ENCODE data around the gene ZC3HAV1.

ZC3HAV1 gene

DNA sequence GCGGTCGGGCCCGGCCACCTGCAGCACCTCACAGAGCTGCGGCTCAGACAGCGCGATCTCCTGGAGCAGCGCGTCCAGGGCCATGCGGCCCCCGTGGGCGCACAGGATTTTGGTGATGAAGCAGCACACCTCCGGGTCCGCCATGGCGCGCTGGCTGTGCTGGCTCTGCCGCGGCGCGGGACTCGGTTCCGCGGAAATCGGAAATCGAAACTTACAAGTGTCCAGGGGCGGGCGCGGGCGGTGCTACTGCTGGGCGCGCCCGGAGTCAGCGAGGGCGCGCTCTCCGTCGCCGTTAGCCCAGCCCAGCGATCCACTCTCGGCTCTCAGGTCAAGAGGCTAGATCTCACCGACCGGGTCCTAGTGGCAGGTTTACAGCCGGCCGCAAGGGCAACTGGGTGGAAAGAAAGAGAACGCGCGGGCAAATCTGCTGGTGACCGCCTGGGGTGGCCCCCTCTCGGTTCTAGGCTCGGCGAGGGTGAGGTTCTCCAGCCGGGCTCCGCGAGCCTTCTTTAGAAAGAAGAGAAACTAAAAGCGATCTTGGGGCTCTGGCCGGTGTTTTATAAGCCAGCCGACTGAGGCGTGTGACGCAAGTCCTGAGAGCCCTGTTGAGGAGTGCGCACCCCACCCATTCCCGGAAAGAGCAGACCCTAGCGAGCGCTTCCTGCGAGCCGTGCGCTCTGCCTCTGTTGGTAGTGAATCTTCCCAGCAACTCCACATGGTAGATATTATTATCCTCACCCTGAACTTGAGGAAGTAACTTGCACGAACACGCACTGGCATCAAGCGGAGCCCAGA, at the start of gene ZC3HAV1:
Gene ZC3HAV1, minus strand, starts transcription at position 533 of the 795 bp plus-strand sequence. Its CDS starts 389 bp downstream, at position 144.
- TF ChIP-seq, protein P1, sequence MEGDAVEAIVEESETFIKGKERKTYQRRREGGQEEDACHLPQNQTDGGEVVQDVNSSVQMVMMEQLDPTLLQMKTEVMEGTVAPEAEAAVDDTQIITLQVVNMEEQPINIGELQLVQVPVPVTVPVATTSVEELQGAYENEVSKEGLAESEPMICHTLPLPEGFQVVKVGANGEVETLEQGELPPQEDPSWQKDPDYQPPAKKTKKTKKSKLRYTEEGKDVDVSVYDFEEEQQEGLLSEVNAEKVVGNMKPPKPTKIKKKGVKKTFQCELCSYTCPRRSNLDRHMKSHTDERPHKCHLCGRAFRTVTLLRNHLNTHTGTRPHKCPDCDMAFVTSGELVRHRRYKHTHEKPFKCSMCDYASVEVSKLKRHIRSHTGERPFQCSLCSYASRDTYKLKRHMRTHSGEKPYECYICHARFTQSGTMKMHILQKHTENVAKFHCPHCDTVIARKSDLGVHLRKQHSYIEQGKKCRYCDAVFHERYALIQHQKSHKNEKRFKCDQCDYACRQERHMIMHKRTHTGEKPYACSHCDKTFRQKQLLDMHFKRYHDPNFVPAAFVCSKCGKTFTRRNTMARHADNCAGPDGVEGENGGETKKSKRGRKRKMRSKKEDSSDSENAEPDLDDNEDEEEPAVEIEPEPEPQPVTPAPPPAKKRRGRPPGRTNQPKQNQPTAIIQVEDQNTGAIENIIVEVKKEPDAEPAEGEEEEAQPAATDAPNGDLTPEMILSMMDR (IDR thresholded peaks at IDR 0.05; ENCODE audit: control insufficient read depth, insufficient read depth, low read depth, low read length, missing control alignments) = peak; percentile 9
- H3K4me3 ChIP-seq (ENCODE audit: control insufficient read depth, low read depth, low read length) = peak within 1 kb of the TSS; percentile 67
- DNase-seq (ENCODE audit: low read depth) = peak; percentile 66

DNA sequence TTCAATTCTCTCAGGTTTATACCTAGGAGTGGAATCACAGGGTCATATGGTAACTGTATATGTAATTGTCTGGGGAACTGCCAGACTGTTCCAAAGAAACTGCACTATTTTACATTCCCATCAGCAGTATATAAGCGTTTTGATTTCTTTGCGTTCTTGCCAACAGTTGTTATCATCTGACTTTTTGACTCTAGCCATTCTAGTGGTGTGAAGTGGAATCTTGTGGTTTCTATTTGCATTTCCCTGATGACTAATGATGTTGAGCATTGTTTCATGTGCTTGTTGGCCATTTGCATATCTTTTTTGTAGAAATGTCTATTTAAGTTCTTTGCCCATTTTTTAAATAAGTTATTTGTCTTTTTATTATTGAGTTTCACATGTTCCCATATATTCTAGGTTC, 44.3 kb upstream of the ZC3HAV1 start:
- no peak for DNase-seq (ENCODE audit: low read depth)
- H3K4me3 ChIP-seq (ENCODE audit: control insufficient read depth, low read depth, low read length) = no peak overlapping the region
- TF ChIP-seq, protein P1 (IDR thresholded peaks at IDR 0.05; ENCODE audit: control insufficient read depth, insufficient read depth, low read depth, low read length, missing control alignments) = no peak

DNA sequence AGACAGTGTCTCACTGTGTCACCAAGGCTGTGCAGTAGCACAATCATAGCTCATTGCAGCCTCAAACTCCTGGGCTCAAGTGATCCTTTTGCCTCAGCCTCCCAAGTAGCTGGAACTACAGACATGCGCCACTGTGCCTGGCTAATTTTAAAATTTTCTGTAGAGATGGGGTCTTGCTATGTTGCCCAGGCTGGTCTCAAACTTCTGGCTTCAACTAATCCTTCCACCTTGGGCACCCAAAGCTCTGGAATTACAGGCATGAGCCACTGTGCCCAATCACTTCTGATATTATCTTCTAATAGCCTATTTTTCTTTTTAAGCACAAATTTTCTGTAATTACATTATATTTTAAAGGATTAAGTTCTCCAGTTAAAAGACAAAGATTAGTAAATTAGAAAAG, 42.6 kb upstream of the ZC3HAV1 start:
- TF ChIP-seq, protein P1 (IDR thresholded peaks at IDR 0.05; ENCODE audit: control insufficient read depth, insufficient read depth, low read depth, low read length, missing control alignments) = no peak
- DNase-seq (ENCODE audit: low read depth) = no peak
- no peak overlapping the region for H3K4me3 ChIP-seq (ENCODE audit: control insufficient read depth, low read depth, low read length)

DNA sequence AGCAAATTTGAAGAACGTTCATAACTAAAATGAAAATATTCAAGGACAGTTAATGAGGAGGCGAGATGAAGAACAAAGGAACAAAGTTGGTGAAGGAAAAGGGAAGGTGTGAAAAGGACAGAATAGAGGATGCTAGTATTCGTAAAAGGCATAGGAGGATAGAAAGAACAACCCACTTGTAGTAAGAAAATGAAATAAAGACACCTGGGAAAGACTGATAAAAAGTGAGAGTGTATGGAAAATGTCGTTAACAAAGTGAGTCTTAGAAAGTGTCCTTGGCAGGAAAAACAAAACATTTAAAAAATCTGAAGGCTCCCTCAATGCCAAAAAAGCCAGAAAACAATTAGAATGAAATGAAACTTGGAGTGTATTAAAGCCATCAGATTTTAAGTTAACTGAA, 29.6 kb upstream of the ZC3HAV1 start:
- H3K4me3 ChIP-seq (ENCODE audit: control insufficient read depth, low read depth, low read length) = no peak overlapping the region
- TF ChIP-seq, protein P1 (IDR thresholded peaks at IDR 0.05; ENCODE audit: control insufficient read depth, insufficient read depth, low read depth, low read length, missing control alignments) = no peak
- no peak for DNase-seq (ENCODE audit: low read depth)

DNA sequence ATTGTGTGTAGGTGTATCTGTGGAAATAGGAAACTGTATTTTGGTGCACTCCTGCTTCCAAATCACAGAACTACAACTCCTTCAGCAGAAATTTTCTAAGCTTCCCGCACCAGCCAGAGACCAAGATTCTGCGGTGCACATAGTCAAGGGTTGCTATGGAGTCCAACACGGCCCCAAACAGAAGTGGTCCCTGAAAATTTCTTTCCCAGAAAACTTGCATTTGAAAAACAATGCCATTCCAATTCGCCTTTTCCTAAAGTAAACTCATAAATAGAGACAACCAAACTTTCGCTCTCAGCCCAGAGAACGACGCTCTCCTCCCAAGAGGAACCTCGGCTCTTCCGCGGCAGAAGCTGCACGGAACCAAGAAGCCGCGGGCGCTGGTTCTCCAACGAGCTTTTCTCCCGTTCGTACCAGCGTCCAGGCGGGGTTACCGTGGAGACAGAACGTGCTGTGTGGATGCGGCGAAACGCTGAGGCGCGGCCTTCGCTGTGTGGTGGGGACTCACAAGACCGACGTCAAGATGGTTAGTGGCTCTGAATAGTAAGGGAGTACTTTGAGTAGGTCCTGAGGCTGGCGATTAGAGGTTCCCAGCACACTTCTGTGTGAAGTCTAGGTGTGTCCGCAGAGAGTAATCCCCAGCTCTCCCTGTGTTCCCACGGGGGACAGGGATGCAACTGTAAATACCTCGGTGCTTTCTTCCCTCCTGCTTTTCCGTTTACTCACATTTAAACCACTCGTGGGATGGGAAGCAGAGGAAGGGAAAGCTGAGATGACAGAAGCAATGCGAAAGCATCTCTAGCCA, 24.0 kb upstream of the ZC3HAV1 start:
- TF ChIP-seq, protein P1 (IDR thresholded peaks at IDR 0.05; ENCODE audit: control insufficient read depth, insufficient read depth, low read depth, low read length, missing control alignments) = no peak
- peak overlapping the region; percentile 81 for H3K4me3 ChIP-seq (ENCODE audit: control insufficient read depth, low read depth, low read length)
- DNase-seq (ENCODE audit: low read depth) = peak; percentile 50

DNA sequence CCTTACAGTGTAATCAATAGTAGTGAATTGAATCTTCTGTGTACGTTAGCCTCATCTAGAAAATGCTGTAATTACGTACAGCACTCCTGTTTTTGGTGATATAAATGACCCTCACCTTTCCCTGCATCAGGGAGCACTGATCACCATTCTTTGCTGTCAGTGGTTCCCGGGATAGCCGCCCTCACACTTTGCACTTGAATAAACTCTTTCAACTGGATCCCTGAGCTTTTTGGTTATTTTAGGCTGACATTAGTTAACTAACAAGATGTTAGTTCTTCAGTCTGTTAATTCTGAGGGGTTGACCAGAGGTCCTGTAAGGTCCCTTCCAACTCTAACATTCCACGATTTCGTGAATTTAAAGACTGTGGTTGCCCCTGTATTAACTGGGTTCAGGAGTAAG, 23.4 kb upstream of the ZC3HAV1 start:
- TF ChIP-seq, protein P1 (IDR thresholded peaks at IDR 0.05; ENCODE audit: control insufficient read depth, insufficient read depth, low read depth, low read length, missing control alignments) = no peak
- no peak for DNase-seq (ENCODE audit: low read depth)
- peak overlapping the region; percentile 81 for H3K4me3 ChIP-seq (ENCODE audit: control insufficient read depth, low read depth, low read length)

Measured in AG09309 (cell line).